Tibial nerve (tissue), 4 donors: ENCODE results near the gene CCL5. TPM values are rescaled to one million over a fixed set of nuclear protein-coding genes. Genes with fewer than 3 reads are reported as not detected.
A peak's percentile ranks its signal among the peaks of the same experiment; 100 is the strongest.

Experiments used
- DNase-seq, 2 donors: peaks; one replicate each; pipeline ENCODE4 v3.0.0-alpha.2; 2019; ENCODE audit warnings: low spot score in 2 of 2
- H3K27ac ChIP-seq, 4 donors: fragments of 200-600 bp; sonication (generic) in 3 of 4; one replicate each; pipeline ENCODE4 v1.5.1; 2017 to 2019; ENCODE audit warnings: mild to moderate bottlenecking in 1 of 4
- H3K27me3 ChIP-seq, 2 donors: fragments of 200-600 bp; sonication (generic) in 1 of 2; one replicate each; pipeline versions ENCODE4 v1.5.1 to v1.6.0; 2017 to 2019
- H3K36me3 ChIP-seq, 3 donors: fragments of 200-600 bp; sonication (generic); one replicate each; pipeline ENCODE4 v1.5.1; 2018 to 2019
- H3K4me1 ChIP-seq, 4 donors: fragments of 200-600 bp; sonication (generic) in 3 of 4; one replicate each; pipeline ENCODE4 v1.5.1; 2017 to 2019
- H3K4me3 ChIP-seq, 4 donors: fragments of 200-600 bp; sonication (generic) in 3 of 4; one replicate each; pipeline ENCODE4 v1.5.1; 2017 to 2019; ENCODE audit warnings: mild to moderate bottlenecking in 1 of 4, moderate library complexity in 1 of 4
- H3K9me3 ChIP-seq, 4 donors: fragments of 200-600 bp; sonication (generic) in 3 of 4; one replicate each; pipeline ENCODE4 v1.5.1; 2017 to 2019
- EP300 ChIP-seq, 2 donors: sonication (generic); formaldehyde crosslinking; IDR thresholded peaks; one replicate each; pipeline ENCODE4 v1.6.1; 2017; ENCODE audit warnings: antibody characterized with exemption in 2 of 2, mild to moderate bottlenecking in 1 of 2
- POLR2A ChIP-seq, 2 donors: fragments of 450-650 bp; IDR thresholded peaks; one replicate each; pipeline ENCODE4 v1.6.1; 2017; ENCODE audit warnings: antibody characterized with exemption in 2 of 2, mild to moderate bottlenecking in 2 of 2, moderate library complexity in 2 of 2
- WGBS, 2 donors: methylation state at CpG; one replicate each; pipeline ENCODE4 v1.1.5; 2018; 5-methylcytosine and 5-hydroxymethylcytosine counted together
- small RNA-seq: library from RNA; depleted of rRNA; stranded (forward); fragments of <200 nt; gene quantifications from one replicate; pipeline ENCODE3, GENCODE V24; 2016
- total RNA-seq, 4 donors: library from RNA; depleted of rRNA; stranded (reverse); fragments of >200 nt; gene quantifications; one replicate each; pipeline ENCODE4 v1.1.0, GENCODE V29; 2016
- TF ChIP-seq, protein P1 (sequence below), 5 experiments: fragments of 200-600 bp in 3 of 5; fragments of 450-650 bp in 2 of 5; sonication (generic) in 3 of 5; IDR thresholded peaks; one replicate each; pipeline ENCODE4 v1.5.1; 2016 to 2019; ENCODE audit warnings: antibody characterized with exemption in 5 of 5, mild to moderate bottlenecking in 3 of 5, moderate library complexity in 2 of 5

Gene CCL5
- total RNA-seq, 4 donors from 2014 or later = 1.1 to 3.8 (median 1.4) TPM; not detected in 1

DNA sequence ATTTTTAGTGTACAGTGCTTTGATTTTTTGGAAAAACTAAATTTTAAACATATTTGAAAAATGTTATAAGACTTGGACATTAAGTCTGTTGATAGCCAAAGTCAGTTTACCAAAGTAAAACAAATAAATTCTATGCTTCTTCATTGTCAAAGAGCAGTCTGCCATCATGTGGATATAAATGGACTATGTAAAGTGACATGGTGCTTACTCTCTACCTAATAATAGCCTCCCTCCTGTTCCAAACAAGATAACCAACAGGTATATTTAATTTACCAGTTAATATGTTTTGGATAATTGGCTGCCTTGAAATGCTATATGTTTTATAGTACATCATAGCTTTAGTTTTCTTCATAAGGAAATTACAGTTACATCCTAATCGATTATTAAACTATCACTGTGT lies 55.0 kb downstream of the CCL5 start:
- Histone ChIP-seq H3K27ac (no peak overlapping the region), H3K36me3 (peaks cover 0 to 84% (median 12%) of the 10 kb centered on the region in 3 donors), H3K27me3 (no peaks in the 10 kb centered on the region), H3K9me3 (no peaks in the 10 kb centered on the region), H3K4me1 (peaks cover 0 to 2% (median 0%) of the 10 kb centered on the region in 4 donors), H3K4me3 (no peak overlapping the region)
- 92 to 98% methylated on average over 1 of the region's 1 CpG for WGBS, 2 donors
- no peak for TF ChIP-seq EP300 (IDR thresholded peaks at IDR 0.05)
- TF ChIP-seq, protein P1, sequence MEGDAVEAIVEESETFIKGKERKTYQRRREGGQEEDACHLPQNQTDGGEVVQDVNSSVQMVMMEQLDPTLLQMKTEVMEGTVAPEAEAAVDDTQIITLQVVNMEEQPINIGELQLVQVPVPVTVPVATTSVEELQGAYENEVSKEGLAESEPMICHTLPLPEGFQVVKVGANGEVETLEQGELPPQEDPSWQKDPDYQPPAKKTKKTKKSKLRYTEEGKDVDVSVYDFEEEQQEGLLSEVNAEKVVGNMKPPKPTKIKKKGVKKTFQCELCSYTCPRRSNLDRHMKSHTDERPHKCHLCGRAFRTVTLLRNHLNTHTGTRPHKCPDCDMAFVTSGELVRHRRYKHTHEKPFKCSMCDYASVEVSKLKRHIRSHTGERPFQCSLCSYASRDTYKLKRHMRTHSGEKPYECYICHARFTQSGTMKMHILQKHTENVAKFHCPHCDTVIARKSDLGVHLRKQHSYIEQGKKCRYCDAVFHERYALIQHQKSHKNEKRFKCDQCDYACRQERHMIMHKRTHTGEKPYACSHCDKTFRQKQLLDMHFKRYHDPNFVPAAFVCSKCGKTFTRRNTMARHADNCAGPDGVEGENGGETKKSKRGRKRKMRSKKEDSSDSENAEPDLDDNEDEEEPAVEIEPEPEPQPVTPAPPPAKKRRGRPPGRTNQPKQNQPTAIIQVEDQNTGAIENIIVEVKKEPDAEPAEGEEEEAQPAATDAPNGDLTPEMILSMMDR (IDR thresholded peaks at IDR 0.05) = no peak
- no peak for TF ChIP-seq POLR2A (IDR thresholded peaks at IDR 0.05)
- DNase-seq = no peak

Small RNA genes lying within 50 kb of the gene (small RNA-seq; reads per million reads assigned to genes)
- gene RF00100 = 236 reads per million, percentile 97 among the genes with 10 or more reads in this experiment

Other genes with a start within 250 kb of the CCL5 start
- 10 to 100 TPM in 3 of 4 donors, 1 to 10 TPM in 1; 8.4 to 25.3 (median 21.9) TPM for gene RASL10B, start 148.7 kb downstream of the CCL5 start, total RNA-seq
- gene GAS2L2, start 127.1 kb downstream of the CCL5 start, total RNA-seq = 1 to 10 TPM in 3 of 4 donors, under 1 TPM in 1; 0.84 to 1.4 (median 1.1) TPM
- not detected for gene C17orf50, start 119.5 kb downstream of the CCL5 start, total RNA-seq
- 100 to 1,000 TPM in 3 of 4 donors, 10 to 100 TPM in 1; 71.7 to 174 (median 136) TPM for gene MMP28, start 84.7 kb downstream of the CCL5 start, total RNA-seq
- gene TAF15, start 70.9 kb downstream of the CCL5 start, total RNA-seq = 100 to 1,000 TPM in 1 of 4 donors, 10 to 100 TPM in 3; 62.8 to 115 (median 88.4) TPM
- not detected for gene HEATR9, start 11.5 kb downstream of the CCL5 start, total RNA-seq
- not detected for gene RDM1, start 50.4 kb upstream of the CCL5 start, total RNA-seq
- not detected for gene LYZL6, start 63.4 kb upstream of the CCL5 start, total RNA-seq
- gene CCL16, start 101.1 kb upstream of the CCL5 start, total RNA-seq = not detected
- 10 to 100 TPM; 14.4 to 62.6 (median 25.8) TPM for gene CCL14, start 106.4 kb upstream of the CCL5 start, total RNA-seq
- gene CCL15, start 121.2 kb upstream of the CCL5 start, total RNA-seq = not detected
- 10 to 100 TPM in 2 of 4 donors, 1 to 10 TPM in 2; 3.1 to 36.9 (median 15.9) TPM for gene CCL23, start 137.6 kb upstream of the CCL5 start, total RNA-seq
- 1 to 10 TPM in 1 of 4 donors, not detected in 3; 4.5 TPM for gene CCL18, start 183.9 kb upstream of the CCL5 start, total RNA-seq
- 1 to 10 TPM in 1 of 4 donors, not detected in 3; 3.6 TPM for gene CCL3, start 209.8 kb upstream of the CCL5 start, total RNA-seq
- 1 to 10 TPM in 2 of 4 donors, under 1 TPM in 1, not detected in 1; 0.90 to 2.4 (median 1.9) TPM for gene CCL4, start 223.5 kb upstream of the CCL5 start, total RNA-seq